GM10266 (cell line): ENCODE data around the gene TDRD9.

Source experiments
- DNase-seq: peaks from one replicate; pipeline ENCODE4 v3.0.0; 2012; ENCODE audit errors: extremely low spot score
- TF ChIP-seq, protein P1 (sequence below): IDR thresholded peaks from 2 replicates; pipeline ENCODE4 v1.5.1; 2012; ENCODE audit warnings: mild to moderate bottlenecking, low read depth; ENCODE audit not compliant: control insufficient read depth, insufficient read depth; ENCODE audit errors: missing control alignments

Gene TDRD9

DNA sequence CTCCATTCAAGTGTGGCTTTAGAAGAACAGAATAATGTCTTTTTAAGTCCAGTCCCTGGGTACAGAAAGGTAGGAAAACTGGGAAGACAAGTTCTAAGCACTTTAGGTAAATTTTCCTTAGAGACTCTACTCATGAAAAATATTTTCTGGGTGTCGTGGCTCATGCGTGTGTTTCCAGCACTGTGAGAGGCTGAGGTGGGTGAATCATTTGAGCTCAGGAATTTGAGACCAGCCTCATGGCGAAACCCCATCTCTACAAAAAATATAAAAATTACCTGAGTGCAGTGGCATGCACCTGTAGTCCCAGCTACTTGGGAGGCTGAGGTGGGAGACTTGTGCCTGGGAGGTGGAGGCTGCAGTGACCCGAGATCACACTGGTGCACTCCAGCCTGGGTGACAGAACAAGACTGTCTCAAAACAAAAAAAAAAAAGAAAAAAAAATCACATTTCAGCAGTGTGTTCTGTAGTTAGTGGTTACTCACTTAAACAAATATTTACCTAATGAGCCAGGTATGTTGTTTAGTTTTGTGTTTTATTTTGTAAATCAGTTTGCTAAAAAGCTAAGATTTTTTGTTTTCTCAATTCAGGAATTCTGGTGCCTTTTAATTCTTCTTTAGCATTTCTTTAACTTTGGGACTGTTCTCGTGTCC, 66.4 kb downstream of the TDRD9 start:
- no peak for DNase-seq
- TF ChIP-seq, protein P1, sequence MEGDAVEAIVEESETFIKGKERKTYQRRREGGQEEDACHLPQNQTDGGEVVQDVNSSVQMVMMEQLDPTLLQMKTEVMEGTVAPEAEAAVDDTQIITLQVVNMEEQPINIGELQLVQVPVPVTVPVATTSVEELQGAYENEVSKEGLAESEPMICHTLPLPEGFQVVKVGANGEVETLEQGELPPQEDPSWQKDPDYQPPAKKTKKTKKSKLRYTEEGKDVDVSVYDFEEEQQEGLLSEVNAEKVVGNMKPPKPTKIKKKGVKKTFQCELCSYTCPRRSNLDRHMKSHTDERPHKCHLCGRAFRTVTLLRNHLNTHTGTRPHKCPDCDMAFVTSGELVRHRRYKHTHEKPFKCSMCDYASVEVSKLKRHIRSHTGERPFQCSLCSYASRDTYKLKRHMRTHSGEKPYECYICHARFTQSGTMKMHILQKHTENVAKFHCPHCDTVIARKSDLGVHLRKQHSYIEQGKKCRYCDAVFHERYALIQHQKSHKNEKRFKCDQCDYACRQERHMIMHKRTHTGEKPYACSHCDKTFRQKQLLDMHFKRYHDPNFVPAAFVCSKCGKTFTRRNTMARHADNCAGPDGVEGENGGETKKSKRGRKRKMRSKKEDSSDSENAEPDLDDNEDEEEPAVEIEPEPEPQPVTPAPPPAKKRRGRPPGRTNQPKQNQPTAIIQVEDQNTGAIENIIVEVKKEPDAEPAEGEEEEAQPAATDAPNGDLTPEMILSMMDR = no peak

- TF ChIP-seq, protein P1 = no peak
- DNase-seq = no peak
Measured at GRCh38 chr14:103995876-103996275, 67.6 kb downstream of the TDRD9 start.

GRCh38 chr14:103997391-103997790, 69.1 kb downstream of the TDRD9 start:
- DNase-seq = no peak
- TF ChIP-seq, protein P1 = no peak

DNA sequence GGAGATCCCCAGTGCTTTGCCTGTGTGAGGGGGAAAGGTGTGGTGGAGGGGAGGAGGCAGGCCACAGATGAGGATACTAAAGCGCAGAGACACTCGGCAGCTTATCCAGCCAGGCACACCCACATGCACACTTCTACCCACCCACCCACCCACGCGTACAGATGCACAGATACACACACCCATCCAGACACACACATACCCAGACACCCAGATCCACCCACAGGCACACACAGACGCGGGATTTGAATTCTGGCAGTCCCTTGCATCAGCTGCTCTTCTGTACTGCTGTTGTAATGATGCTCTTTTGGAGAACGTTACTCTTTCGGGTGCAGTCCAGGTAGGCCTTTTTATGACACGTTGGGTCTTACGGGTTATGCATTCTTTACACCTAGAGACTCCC, 69.8 kb downstream of the TDRD9 start:
- TF ChIP-seq, protein P1 = no peak
- no peak for DNase-seq

DNA sequence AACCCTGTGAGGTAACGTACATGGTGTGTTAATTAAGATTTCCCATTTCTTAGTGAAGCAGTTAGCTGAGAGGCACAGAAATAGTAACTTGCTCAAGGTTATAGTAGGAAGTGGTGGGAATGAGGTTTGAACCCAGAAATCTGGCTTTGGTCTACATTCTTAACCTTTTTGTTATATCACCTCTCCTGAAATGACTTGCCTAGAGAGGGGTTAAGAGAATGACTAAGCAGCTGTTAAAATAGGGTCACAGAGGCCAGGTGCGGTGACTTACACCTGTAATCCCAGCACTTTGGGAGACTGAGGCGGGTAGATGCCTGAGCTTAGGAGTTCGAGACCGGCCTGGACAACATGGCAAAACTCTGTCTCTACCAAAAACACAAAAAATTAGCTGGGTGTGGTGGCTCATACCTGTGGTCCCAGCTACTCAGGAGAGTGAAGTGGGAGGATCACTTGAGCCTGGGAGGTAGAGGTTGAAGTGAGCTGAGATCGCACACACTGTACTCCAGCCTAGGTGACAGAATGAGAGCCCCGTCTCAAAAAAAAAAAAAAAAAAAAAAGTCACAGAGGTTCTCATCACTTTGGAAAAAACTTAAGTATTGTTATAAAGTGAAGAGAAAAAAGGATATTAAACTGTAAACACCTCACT, 71.7 kb downstream of the TDRD9 start:
- no peak for DNase-seq
- TF ChIP-seq, protein P1 = no peak

GRCh38 chr14:104001003-104001402, 72.7 kb downstream of the TDRD9 start:
- no peak for DNase-seq
- TF ChIP-seq, protein P1 = no peak

- TF ChIP-seq, protein P1 = no peak
- no peak for DNase-seq
Measured at GRCh38 chr14:104003616-104004015, 75.4 kb downstream of the TDRD9 start.
